HG03097 (cell line): Measurements from ENCODE around the gene CNTNAP4.

Source experiments
- ATAC-seq: cut with Tn5 transposase; IDR thresholded peaks from one replicate; pipeline ENCODE4 v1.9.1; 2021; ENCODE audit not compliant: unreplicated experiment, low FRiP score

CNTNAP4 gene

GRCh38 chr16:76276745-76277438 lies at the start of gene CNTNAP4:
TSS of gene CNTNAP4 (plus strand) at chr16:76277401. CDS start at chr16:76277663, 262 bp downstream.
- no peak for ATAC-seq

DNA sequence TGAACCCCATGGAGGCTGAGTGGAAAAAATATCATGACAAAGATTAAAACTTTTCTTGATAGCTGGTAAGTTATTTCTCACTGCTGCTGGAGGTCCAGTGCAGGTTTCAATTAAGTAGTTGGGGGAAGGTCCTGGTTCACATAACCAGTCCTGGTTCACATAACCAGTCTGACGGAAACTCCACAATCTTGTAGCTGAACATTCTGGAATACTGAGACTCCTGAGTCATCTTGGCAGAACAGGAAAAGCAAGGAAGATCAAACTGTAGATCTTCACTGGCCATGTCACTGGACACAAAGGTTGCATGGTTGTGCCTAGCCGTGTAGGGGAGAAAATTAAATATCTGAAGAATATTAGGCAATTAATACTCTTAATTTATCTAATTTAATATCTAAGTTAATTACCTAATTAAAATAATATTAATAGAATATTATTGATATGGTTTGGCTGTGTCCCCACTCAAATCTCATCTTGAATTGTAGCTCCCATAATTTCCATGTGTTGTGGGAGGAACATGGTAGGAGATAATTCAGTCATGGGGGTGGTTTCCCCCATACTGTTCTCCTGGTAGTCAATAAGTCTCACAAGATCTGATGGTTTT lies 48.6 kb upstream of the CNTNAP4 start:
- ATAC-seq = no peak

- ATAC-seq = no peak
These were observed 44.5 kb upstream of the CNTNAP4 start for GRCh38 chr16:76232704-76233103.

GRCh38 chr16:76235025-76235424 lies 42.2 kb upstream of the CNTNAP4 start:
- ATAC-seq = no peak

DNA sequence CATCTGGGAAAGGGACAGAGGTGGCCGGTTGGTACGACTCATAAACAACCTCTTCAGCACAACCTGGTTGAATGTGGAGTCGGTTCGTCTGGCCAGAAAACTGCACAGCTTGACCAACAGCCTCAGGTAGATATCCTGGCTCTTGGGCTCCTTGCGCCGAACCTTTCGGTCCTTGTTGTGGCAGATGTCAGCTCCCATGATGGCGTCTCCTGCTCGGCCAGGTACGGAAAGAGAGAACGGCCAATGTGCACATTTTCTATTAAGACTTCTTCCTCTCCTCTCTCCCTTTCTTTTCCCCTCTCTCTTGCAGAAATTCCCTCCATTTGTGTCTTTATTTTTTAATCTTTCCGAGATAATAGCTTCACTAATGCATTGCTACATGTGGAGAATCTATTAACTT lies 41.8 kb upstream of the CNTNAP4 start:
- no peak for ATAC-seq

DNA sequence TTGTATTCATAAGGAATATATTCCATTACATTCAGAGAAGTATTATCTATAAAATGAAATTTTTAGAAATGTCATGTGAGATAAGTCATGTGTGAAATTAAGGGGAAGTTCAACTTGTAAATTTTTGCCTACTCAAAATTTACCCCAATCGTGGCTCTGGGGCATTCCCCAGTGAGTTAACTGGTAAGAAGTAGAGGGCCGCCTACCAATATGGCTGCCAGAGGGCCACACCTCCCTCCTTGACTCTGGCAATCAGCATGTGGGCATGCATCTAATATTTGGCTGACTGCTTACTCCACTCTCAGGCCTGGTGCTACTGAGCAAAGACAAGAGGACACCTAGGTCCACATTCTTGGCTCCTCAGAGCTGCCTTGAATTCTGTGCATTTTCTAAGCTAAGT lies 39.7 kb upstream of the CNTNAP4 start:
- no peak for ATAC-seq

DNA sequence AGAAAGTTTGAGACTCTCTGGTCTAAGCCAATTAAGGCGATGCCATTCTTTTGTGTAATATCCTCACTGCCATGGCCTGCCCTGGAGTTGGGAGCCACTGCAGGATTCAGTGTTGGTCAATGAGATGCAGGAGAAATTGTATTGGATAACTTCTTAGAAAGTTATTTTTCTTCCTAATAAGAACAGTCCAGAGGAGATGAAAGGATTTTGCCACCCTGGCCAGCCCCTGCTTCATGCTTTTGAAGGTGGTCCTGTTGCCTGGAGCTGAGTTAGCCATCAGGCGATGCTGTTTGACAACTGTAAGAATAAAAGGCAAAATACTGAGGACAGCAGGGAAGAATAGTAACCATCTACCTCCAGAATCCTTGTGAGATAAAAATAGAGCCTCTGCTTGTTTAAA lies 35.4 kb upstream of the CNTNAP4 start:
- no peak for ATAC-seq

- ATAC-seq = no peak
These were observed 33.6 kb upstream of the CNTNAP4 start for GRCh38 chr16:76243620-76244019.

GRCh38 chr16:76246587-76246986 lies 30.6 kb upstream of the CNTNAP4 start:
- no peak for ATAC-seq

DNA sequence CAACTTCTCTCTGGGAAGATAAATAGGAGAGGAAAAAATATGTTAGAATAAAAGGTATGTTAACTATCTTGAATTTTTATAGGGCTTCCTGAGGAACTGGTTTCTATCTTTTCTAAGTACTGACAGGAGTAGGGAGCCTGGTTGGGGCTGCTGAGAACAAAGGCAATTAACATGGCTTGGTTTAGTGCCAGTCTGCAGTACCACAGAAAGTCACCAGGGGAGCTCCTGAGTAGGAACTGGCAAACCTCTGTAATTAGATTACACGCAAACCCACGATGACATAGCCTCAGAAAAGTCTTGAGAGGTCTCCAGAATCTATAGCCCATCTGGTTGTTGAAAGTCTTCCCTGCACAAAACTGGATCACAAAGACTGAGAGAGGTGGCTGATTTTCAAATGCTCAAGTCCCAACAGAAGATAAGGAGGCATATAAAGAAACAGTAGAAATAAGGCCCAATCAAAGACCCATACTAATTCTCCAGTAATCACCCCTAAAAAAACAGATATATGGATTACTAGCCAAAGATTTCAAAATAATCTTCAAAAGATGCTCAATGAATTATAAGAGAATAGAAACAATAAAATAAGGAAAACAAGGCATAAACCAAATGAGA lies 11.7 kb upstream of the CNTNAP4 start:
- ATAC-seq = peak; percentile 80

DNA sequence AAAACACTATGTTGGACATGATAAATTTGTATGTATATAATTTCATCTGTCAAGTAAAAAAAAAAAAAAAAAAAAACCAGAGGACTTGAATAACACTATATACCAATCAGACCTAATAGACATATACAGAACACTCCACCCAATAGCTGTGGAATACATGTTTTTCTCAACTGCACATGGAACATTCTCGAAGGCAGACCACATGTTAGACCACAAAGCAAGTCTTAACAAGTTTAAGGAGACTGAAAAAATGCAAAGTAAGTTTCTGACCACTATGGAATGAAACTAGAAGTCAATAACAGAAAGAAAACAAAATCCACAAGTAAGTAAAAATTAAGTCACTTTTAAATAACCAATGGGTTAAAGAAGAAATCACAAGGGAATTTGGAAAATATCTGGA lies 8.4 kb upstream of the CNTNAP4 start:
- ATAC-seq = no peak

DNA sequence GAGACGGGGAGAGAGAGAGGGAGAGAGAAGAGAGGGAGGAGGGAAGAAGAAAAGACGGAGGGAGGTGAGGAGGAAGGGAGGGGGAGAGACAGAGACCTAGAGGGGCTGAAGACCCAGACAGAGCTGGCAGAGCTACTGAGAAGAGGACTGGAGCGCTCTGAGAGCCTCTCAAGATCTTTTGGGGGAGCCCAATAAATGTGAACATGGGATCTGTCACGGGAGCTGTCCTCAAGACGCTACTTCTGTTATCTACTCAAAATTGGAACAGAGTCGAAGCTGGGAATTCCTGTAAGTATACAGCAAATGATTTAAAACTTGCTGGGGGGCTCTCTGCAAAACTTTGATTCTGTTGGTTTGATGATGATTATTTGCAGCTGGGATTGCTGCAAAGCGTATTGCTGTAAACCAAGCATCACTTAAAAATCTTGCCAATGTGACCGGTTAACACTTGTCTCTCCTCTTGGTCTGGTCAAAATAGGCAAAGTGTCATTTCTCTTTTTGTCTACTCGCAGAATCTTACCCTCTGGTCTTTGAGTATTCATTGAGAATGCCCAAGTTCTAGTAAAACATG lies 344 bp downstream of the CNTNAP4 start:
- no peak for ATAC-seq

GRCh38 chr16:76278086-76278485 lies 885 bp downstream of the CNTNAP4 start:
- no peak for ATAC-seq

GRCh38 chr16:76278980-76279379 lies 1.8 kb downstream of the CNTNAP4 start:
- no peak for ATAC-seq

DNA sequence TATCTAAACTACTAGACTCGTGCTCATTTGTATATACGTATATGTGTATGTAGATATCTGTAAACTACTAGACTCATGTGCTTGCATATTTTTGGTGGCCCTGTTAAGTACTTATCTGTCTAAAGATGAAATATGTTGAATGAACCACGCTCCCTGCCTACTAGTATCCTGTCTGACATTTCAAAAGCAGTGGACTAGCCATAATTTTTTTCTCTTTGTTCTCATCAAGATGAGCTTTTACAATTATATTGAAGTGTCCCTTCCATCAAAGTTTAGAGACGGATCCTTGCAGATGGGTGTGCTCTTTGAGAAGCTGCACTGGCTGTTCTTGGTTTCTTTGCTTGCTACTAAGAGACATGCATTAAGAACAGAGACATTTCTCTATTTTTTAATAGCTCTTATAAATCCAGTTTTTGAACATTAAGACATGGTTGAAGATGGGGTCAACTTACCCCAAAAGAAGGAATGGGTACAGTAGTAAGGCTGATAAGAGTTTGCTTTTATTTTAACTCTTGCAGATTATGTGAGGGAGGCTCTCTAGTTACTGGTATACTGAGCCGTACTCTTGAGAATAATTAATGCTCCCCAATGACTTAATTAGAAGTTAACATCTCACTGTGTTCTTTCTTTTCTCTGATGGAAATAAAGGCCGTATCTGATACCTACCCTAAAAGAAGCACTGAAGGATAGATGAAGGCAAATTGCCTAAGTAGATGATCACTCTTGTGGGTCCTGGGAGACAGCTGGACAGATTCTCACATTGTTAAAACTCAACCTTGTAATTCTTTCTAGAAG lies 3.4 kb downstream of the CNTNAP4 start:
- ATAC-seq = no peak

DNA sequence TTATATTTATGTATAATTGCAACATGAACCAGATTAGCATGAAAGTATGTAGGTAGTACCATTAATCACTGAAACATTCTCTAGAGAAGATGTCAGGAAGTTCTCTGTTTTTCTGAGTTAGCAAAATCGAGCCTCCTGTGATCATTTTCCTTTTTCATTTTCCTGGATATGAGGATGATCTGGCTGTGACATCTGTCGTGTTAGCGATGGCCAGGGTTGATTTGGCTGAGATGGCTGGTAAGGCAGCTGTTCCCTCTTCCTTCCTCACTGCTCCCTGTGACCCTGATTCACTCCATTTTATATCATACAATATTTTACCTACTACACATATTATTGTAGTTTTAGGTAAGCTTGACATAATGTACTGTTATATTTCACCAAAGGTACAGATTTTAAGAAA lies 10.3 kb downstream of the CNTNAP4 start:
- ATAC-seq = no peak

DNA sequence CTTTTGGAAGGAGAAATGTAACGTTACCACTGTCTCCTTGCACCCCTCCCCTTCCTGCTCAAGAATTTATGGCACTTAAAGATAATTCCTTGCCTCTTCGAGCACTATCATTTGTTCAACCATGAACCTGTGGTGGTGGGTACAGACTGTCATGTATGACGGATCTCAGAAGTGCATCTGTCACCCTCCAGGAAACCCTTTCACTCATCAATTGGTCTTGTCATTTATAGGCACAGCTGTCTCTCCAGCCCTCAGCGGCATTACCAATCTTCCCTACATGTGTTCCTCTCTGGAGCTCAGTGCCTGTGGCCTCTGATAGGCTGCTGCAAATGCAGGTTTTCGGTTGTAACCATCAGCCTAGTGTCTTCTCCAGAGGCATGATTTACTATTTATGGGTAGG lies 15.0 kb downstream of the CNTNAP4 start:
- no peak for ATAC-seq

DNA sequence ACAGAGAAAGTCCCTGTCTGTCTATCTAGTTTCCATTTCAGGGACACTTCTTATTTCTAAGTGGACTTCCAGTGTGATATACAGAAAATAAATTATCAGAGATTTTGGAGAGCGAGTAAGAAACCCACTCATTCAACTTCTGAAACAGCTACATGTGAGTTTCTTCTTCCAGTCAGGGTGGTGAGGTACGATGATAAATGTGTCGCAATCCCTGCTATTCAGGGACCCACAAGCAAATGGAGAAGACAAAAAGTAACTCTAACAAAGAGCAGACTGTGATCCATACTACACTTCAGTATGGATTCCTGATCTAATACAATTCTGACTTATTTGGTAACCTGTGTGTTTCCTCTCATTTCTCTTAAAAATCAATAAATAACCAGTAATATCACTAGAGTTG lies 16.8 kb downstream of the CNTNAP4 start:
- ATAC-seq = no peak

DNA sequence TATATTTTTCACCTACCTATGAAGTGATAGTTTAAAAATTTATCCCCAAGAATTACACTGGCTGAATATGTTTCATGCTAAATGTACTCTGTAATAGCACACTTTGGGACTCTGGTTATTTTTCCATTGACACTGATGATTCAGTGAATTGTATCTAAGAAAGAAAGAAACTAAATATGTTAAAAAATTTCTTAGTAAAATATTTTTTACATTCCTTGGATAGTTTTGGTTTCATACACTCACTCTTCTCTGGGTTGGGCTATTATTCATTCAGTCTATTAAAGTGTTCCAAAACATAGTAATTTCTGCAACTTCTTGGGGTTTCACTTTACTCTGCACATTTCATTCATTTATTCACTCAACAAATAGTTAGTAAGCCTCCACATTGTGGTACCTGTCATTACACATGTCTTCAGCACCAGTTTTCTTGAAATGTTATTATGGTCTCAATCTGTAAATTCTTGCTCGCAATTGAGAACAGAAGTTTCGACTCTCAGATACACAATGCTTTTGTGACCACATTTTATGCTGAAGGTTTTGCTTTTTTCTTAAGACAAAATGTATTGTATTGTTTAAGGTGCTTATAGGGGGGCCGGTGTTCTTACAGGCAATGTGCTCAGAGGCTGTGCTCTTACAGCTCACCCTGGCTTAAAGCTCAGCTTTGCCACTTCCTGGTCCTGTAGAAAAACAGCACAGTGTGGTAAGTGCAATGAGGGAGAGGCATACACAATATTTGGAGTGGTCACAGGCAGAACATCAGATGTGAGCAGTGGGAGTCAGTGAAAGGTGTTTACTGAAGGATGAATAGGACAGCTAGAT lies 17.4 kb downstream of the CNTNAP4 start:
- ATAC-seq = no peak

- no peak for ATAC-seq
These were observed 20.7 kb downstream of the CNTNAP4 start for GRCh38 chr16:76297941-76298340.
